GM18526 (cell line): Measurements from ENCODE around the gene NBAS.

Source experiments
- POLR2A ChIP-seq: IDR thresholded peaks from 3 replicates; pipeline ENCODE4 v1.6.1; 2011; ENCODE audit not compliant: insufficient read length; ENCODE audit errors: extremely low read depth

Gene NBAS

DNA sequence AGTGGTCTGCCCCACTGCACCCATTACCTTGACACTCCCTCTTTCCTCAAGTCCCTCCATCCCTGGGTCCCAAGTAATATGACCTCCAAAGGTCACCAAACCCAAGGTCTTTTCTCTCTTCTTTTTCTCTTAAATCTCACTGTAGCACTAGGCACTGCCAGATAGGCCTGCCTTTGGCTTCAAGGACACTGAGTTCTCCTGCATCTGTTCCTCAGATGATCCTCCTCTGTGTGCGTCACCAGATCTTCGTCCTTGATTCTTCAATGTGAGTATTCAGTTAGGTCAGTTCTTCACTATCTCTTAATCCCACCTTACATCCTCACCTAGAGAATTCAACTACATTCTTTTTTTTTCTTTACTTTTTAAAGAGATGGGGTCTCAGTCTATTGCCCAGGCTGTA is 249.2 kb downstream of the NBAS start:
- no peak for TF ChIP-seq POLR2A

GRCh38 chr2:15311201-15311907 is 249.8 kb downstream of the NBAS start:
- TF ChIP-seq POLR2A = no peak

DNA sequence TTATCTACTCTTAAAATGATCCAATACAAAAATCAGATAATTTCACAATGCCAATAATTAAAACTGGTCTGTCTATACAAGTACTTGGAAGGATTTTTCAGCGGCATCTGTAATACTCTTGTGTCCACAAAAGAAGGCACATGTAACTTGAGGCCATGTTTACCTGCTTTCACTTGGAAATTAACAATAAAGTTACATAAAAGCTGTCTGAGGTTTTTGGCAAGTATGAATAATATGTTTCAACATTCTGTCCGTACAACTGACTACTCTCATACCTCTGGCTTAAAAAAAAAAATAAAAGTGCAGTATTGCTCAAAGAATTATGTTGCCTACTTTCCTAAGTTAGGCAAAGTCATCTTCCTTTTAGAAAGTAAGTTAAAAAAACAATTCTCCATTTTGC is 253.6 kb downstream of the NBAS start:
- TF ChIP-seq POLR2A = no peak

DNA sequence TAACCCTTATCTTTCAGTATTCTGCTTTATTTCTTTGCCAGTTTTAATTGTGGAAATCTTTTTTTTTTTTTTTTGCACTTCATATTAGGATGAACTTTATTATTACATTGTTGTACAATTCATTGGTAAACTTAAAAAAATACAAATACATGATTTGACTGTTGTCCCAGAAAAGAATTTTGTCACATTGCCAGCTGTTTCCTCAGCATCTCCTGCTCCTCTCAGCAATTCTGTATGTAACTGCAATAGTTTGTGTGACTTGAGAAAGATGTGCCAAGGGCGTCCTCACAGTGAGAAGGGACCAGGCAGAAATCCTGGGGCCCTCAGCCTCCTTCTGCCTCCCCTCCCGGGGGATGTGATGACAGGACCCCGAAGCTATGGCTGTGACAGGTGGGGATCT is 254.4 kb downstream of the NBAS start:
- no peak for TF ChIP-seq POLR2A

DNA sequence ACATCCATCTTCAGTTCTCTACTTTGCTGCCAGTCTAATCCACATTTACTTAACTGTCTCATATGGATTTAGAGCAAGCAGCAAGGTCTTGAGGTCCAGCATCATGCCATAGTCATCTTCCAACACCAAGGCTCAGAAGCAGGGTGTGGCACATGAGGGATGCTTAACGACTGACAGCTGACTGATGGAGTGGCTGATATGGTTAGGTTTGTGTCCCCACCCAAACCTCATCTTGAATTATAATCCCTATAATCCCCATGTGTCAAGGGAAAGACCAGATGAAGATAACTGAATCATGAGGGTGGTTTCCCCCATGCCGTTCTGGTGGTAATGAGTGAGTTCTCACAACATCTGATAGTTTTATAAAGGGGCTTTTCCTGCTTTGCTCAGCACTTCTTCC is 257.3 kb downstream of the NBAS start:
- TF ChIP-seq POLR2A = no peak

- no peak for TF ChIP-seq POLR2A
Measured at GRCh38 chr2:15302154-15302553, 259.0 kb downstream of the NBAS start.

DNA sequence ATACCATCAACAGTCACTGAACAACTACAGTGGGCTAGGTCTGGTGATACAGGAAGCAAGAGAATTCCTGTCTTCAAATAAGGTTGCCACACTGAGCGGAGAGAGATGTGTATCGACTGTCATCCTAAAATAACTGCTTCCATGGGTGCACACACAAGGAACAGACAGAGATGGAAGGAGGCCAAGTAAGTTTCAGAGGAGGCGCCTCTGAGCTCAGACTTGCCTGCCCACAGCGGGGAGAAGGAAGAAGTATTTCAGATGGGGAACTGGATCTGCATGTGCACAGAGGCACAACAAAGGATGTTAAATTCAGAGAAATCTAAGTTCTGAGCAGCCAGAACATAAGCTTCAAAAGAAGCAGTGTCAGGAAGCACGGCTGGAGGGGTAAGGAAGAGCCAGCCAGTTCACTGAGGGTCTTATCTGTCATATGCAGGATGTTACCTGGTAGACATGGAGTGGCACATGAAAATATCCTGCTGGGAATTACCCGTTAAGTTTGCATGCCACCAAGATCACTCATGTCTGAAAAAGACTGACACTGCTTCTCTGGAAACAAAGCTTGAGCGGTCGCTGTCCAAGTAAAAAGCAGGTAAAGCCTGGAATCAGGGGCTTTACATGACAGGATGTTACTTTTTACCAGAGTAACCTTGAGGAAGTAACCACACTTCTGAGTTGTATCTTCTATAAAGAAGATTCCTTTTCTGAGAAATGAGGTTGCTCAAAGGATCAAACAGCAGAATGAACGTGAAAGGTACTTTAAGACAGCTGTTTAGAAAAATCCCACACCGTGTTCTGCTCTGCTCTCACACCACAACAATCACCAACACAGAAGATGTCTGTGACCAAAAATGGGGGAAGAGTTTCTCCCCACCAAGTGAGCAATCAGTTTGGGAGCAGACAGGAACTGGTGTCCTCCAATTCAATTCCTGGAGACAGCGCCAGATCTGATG is 260.2 kb downstream of the NBAS start:
- TF ChIP-seq POLR2A = no peak

DNA sequence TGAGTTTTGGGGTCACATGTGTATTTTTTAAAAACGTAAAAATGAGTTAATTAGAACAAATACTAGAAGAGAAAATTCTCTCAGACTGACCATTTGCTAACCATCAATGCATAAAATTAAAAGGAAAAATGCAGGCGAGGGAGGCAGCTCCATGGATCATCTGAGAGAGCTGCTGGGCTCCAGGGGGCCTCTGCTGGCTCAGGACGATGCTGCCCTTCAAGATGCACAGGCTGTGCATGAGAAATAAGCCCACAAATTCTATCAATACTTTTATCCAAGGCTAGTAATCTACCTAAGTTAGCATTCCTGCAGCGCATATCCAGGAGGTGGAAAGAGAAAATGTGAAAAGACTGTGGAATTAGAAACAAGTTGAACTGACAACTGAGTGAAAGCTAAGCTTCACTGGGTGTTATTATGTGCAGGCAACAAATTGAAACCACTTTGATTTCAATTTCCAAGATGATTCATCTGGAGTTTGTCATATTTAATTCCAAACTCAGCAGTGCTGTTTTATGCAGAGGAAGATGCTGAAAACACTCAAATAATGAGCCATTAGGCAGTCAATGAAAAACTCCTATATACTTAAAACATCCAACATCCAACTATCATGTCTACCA is 261.1 kb downstream of the NBAS start:
- TF ChIP-seq POLR2A = no peak

DNA sequence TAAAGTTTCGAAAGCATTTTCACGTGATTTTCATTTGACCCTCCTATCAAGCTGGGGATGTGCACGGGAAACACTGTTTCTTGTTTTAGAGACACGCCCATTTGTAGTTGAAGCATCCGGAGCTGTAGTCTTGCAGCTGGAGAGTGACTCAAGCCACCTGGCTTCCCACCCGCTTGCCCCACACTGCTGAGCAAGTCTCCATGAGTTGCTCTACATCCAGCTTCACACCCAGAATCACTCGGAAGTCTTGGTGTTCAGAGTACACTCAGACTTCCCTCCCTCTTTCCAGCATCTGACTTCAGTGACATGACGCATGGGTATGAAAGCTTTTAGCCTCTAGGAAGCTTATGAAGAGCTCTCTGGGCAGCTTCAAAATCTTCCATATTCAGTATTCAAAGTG is 262.4 kb downstream of the NBAS start:
- no peak for TF ChIP-seq POLR2A

DNA sequence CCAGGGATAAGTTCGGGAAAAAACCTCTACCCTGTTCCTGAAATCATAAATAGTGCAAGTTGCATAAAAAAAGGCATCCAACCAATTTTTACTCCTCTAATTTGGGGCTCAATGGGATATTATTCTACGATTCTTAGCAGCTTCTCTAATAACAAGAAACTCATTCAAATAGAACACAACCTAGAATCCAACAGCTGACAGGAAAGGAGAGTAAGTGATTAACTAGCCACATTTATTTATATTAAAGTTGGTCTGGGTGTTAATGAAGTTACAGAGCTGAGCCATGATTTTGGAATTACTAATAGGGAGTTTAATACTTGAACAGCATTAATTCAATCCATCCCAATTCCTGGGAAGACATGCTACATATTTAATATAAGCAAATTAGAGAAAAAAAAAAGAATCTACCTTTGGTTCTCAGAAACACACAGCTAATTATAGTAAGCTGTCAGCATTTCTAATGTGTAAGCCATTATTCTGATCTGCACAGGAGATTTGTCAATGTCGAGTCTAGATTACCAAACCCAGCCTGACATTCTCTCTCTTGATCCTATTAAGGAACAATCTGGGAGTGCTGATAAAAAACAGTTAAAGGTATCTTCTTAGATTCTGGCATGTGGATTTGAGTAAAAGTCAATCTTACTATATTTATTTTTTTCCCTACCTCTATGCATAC is 267.7 kb downstream of the NBAS start:
- no peak for TF ChIP-seq POLR2A

DNA sequence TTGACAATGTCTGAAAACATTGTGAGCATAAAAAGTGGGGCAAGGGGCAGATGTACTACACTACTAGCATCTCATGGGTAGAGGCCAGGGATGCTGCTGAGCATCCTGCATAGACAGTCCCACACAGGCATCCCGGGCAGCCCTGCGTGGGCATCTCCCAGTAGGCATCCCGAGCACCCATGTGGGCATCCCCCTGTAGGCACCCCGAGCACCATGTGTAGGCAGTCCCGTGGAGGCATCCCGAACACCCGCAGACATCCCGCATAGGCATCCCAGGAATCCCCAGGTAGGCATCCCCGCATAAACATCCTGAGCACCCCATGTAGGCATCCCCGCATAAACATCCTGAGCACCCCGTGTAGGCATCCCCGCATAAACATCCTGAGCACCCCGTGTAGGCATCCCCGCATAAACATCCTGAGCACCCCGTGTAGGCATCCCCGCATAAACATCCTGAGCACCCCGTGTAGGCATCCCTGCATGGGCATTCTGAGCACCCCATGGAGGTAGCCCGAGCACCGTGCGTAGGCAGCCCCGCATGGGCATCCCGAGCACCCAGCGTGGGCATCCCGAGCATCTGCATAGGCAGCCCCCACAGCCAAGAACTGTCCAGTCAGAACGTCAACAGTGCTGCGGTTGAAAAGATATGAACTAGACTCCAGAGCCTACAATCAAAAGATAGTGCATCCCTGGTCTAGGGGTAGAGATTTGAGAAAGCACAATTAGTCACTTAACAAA is 273.5 kb downstream of the NBAS start:
- no peak for TF ChIP-seq POLR2A

GRCh38 chr2:15284614-15285013 is 276.5 kb downstream of the NBAS start:
- no peak for TF ChIP-seq POLR2A

- TF ChIP-seq POLR2A = no peak
Measured at GRCh38 chr2:15281681-15282080, 279.5 kb downstream of the NBAS start.

GRCh38 chr2:15279201-15279876 is 281.8 kb downstream of the NBAS start:
- TF ChIP-seq POLR2A = no peak

DNA sequence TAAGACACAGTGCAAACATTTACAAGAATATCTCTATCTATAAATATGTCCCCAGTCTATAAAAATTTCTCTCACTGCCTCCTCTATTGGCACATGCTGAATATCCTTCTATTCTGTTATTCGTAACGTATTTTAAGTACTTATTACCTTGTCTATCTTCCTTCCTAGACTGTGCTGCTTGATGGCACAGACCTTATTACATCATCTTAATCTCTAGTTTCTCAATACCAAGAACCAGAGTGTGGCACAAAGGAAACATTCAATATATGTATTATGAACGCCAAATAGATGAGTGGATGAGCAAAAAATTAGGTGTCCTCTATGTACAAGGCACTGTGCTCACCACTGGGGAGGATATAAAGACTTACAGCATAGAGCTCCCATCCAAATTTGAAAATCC is 282.8 kb downstream of the NBAS start:
- no peak for TF ChIP-seq POLR2A

DNA sequence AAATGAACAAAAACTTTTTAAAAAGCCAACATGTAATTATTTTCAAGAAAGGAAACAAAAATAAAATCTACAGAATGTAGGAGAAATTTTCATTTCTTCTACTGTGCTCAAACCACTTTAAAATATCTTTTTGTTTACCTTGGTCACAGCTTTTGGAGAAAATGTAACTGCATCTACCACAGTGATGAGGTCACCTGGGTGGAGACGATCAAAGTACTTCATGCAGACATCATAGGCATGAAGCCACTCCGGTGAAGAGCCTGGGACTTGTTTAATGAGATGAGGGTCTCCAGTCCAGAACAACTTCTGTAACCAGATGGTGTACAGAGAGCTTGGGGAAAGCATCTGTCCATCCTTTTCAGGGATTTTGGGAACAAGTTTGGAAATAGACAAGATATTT is 285.8 kb downstream of the NBAS start:
- TF ChIP-seq POLR2A = no peak
